A549 (cell line): ENCODE results near the gene PRR14. TPM values are rescaled to one million over a fixed set of nuclear protein-coding genes. Genes with fewer than 3 reads are reported as not detected.

Experiments
- ATAC-seq, 2 experiments: fragments of 200-7000 bp in 1 of 2; fragments of >200 bp in 1 of 2; cut with Nextera tagmentation in 1 of 2; cut with Tn5 transposase in 1 of 2; 3 replicates each; pipeline versions ENCODE4 v1.8.0 to v1.9.1; 2018 to 2020; ENCODE audit warnings: mild to moderate bottlenecking in 1 of 2, moderate library complexity in 1 of 2
- CTCF ChIA-PET: fragments of 300-600 bp; sonication (Branson Sonifier 250); formaldehyde crosslinking; extraction: SDS; loops from one replicate; lab custom pipeline; 2021; ENCODE audit warnings: antibody characterized with exemption, inconsistent platforms; lab: Yijun Ruan, JAX
- POLR2A ChIA-PET: fragments of 350-600 bp; formaldehyde crosslinking; extraction: SDS; loops from one replicate; lab custom pipeline; 2021; ENCODE audit warnings: antibody characterized with exemption, inconsistent platforms; lab: Yijun Ruan, JAX
- DNase-seq, 2 experiments: peaks; one replicate each; pipeline versions ENCODE4 v3.0.0 to v3.0.0-alpha.2; 2011 to 2016; ENCODE audit warnings: low read depth in 1 of 2, low spot score in 1 of 2
- FAIRE-seq: peaks from 2 replicates; lab custom pipeline; 2011; peaks lifted over from hg19 to GRCh38; lab: Jason Lieb, UNC
- H3K27ac ChIP-seq, 2 experiments: fragments of >200 bp; sonication (Bioruptor Twin); formaldehyde crosslinking; 3 replicates each; pipeline ENCODE4 v1.5.1; 2016 to 2017
- H3K4me1 ChIP-seq: fragments of >200 bp; sonication (Bioruptor Twin); formaldehyde crosslinking; 3 replicates; pipeline ENCODE4 v1.6.1; 2016
- H3K4me2 ChIP-seq: fragments of >200 bp; sonication (Bioruptor Twin); formaldehyde crosslinking; 3 replicates; pipeline ENCODE4 v1.6.1; 2016
- H3K4me3 ChIP-seq: fragments of >200 bp; sonication (Bioruptor Twin); formaldehyde crosslinking; 3 replicates; pipeline ENCODE4 v1.5.1; 2016
- H3K9me3 ChIP-seq: fragments of >200 bp; sonication (Bioruptor Twin); formaldehyde crosslinking; 3 replicates; pipeline ENCODE4 v1.6.1; 2016
- ATOH8 ChIP-seq: fragments of 250-450 bp; sonication (Bioruptor Pico); IDR thresholded peaks from 2 replicates; pipeline ENCODE4 v1.5.0; 2020; ENCODE audit warnings: low read depth, mild to moderate bottlenecking, moderate library complexity
- BHLHE40 ChIP-seq: IDR thresholded peaks from 2 replicates; pipeline ENCODE4 v1.6.1; 2012; ENCODE audit warnings: low read depth, low read length, inconsistent platforms
- CHD2 ChIP-seq: fragments of 150-350 bp; IDR thresholded peaks from 2 replicates; pipeline ENCODE4 v1.6.1; 2014; ENCODE audit warnings: low read length; ENCODE audit not compliant: partially characterized antibody
- CHD4 ChIP-seq: fragments of 200-600 bp; sonication (generic); IDR thresholded peaks from 2 replicates; pipeline ENCODE4 v1.6.1; 2016; ENCODE audit warnings: antibody characterized with exemption, mild to moderate bottlenecking, borderline replicate concordance
- CTCF ChIP-seq: fragments of >200 bp; sonication (Bioruptor Twin); formaldehyde crosslinking; IDR thresholded peaks from 3 replicates; pipeline ENCODE4 v1.5.1; 2016
- EHMT2 ChIP-seq: fragments of 200-600 bp; sonication (generic); IDR thresholded peaks from 2 replicates; pipeline ENCODE4 v1.6.1; 2016; ENCODE audit warnings: antibody characterized with exemption, low read depth, mild to moderate bottlenecking, moderate library complexity
- FOSB ChIP-seq: fragments of 250-450 bp; sonication (Bioruptor Pico); IDR thresholded peaks from 2 replicates; pipeline ENCODE4 v1.5.0; 2020; ENCODE audit warnings: mild to moderate bottlenecking, moderate library complexity
- FOSL2 ChIP-seq, 2 experiments: fragments of 450-650 bp in 1 of 2; fragments of >200 bp in 1 of 2; sonication (Bioruptor Twin) in 1 of 2; formaldehyde crosslinking; IDR thresholded peaks; 2 replicates each; pipeline versions ENCODE4 v1.5.0 to v1.6.1; 2016 to 2020; ENCODE audit warnings: mild to moderate bottlenecking in 1 of 2, moderate library complexity in 1 of 2
- FOXS1 ChIP-seq: fragments of 250-450 bp; sonication (Bioruptor Pico); IDR thresholded peaks from 2 replicates; pipeline ENCODE4 v1.5.0; 2020; ENCODE audit warnings: mild to moderate bottlenecking, moderate library complexity
- GATA3 ChIP-seq: IDR thresholded peaks from 2 replicates; pipeline ENCODE4 v1.6.1; 2012; ENCODE audit warnings: borderline replicate concordance
- HOXA7 ChIP-seq: fragments of 250-450 bp; sonication (Bioruptor Pico); IDR thresholded peaks from 2 replicates; pipeline ENCODE4 v1.5.0; 2020; ENCODE audit warnings: mild to moderate bottlenecking, moderate library complexity
- HOXB13 ChIP-seq: fragments of 250-450 bp; sonication (Bioruptor Pico); IDR thresholded peaks from 2 replicates; pipeline ENCODE4 v1.5.0; 2020; ENCODE audit warnings: low read depth, mild to moderate bottlenecking, moderate library complexity
- KDM1A ChIP-seq: fragments of 200-600 bp; sonication (generic); IDR thresholded peaks from 2 replicates; pipeline ENCODE4 v1.6.1; 2016; ENCODE audit warnings: low read depth, mild to moderate bottlenecking
- KDM5A ChIP-seq: fragments of 200-600 bp; sonication (generic); IDR thresholded peaks from 2 replicates; pipeline ENCODE4 v1.6.1; 2016; ENCODE audit warnings: antibody characterized with exemption, mild to moderate bottlenecking
- MAX ChIP-seq: IDR thresholded peaks from 2 replicates; pipeline ENCODE4 v1.6.1; 2012
- MAZ ChIP-seq: fragments of 150-350 bp; IDR thresholded peaks from 2 replicates; pipeline ENCODE4 v1.6.1; 2014; ENCODE audit warnings: antibody characterized with exemption, low read depth, low read length, borderline replicate concordance
- NFE2L2 ChIP-seq: fragments of 150-350 bp; conservative IDR thresholded peaks from 2 replicates; pipeline ENCODE4 v1.6.1; 2014; ENCODE audit warnings: low read length
- NPAS2 ChIP-seq: fragments of 250-450 bp; sonication (Bioruptor Pico); IDR thresholded peaks from 2 replicates; pipeline ENCODE4 v1.8.0; 2022; ENCODE audit warnings: mild to moderate bottlenecking, moderate library complexity, borderline replicate concordance
- NR3C1 ChIP-seq: fragments of >200 bp; sonication (Bioruptor Twin); formaldehyde crosslinking; IDR thresholded peaks from 3 replicates; pipeline ENCODE4 v1.6.1; 2017
- PBX3 ChIP-seq: IDR thresholded peaks from 2 replicates; pipeline ENCODE4 v1.6.1; 2012
- PHF8 ChIP-seq: fragments of 200-600 bp; sonication (generic); IDR thresholded peaks from 2 replicates; pipeline ENCODE4 v1.6.1; 2016; ENCODE audit warnings: low read depth, mild to moderate bottlenecking, antibody characterized with exemption, moderate library complexity, borderline replicate concordance
- POLR2AphosphoS2 ChIP-seq: conservative IDR thresholded peaks from 2 replicates; pipeline ENCODE4 v1.6.1; 2012; ENCODE audit warnings: low read length, improper control_type of control experiment, inconsistent platforms
- RAD21 ChIP-seq, 2 experiments: fragments of >200 bp in 1 of 2; sonication (Bioruptor Twin) in 1 of 2; formaldehyde crosslinking in 1 of 2; IDR thresholded peaks in 1 of 2; conservative IDR thresholded peaks in 1 of 2; 2 replicates in 1 of 2; 3 replicates in 1 of 2; pipeline ENCODE4 v1.6.1; 2012 to 2018; ENCODE audit warnings: inconsistent platforms in 1 of 2
- RARB ChIP-seq: fragments of 250-450 bp; sonication (Bioruptor Pico); IDR thresholded peaks from 2 replicates; pipeline ENCODE4 v1.8.0; 2021; ENCODE audit warnings: mild to moderate bottlenecking, moderate library complexity
- REST ChIP-seq: fragments of 200-600 bp; sonication (generic); IDR thresholded peaks from 2 replicates; pipeline ENCODE4 v1.6.1; 2016; ENCODE audit warnings: antibody characterized with exemption, mild to moderate bottlenecking, moderate library complexity
- SMC3 ChIP-seq: fragments of >200 bp; sonication (Bioruptor Twin); formaldehyde crosslinking; IDR thresholded peaks from 3 replicates; pipeline ENCODE4 v1.6.1; 2018; ENCODE audit warnings: inconsistent platforms
- SREBF2 ChIP-seq: fragments of 450-650 bp; IDR thresholded peaks from 2 replicates; pipeline ENCODE4 v1.6.1; 2014; ENCODE audit warnings: mild to moderate bottlenecking, moderate library complexity
- TFCP2L1 ChIP-seq: fragments of 250-450 bp; sonication (Bioruptor Pico); IDR thresholded peaks from 2 replicates; pipeline ENCODE4 v1.5.0; 2021; ENCODE audit warnings: mild to moderate bottlenecking
- ZFP36 ChIP-seq: fragments of 450-650 bp; IDR thresholded peaks from 2 replicates; pipeline ENCODE4 v1.6.1; 2014; ENCODE audit warnings: borderline replicate concordance; ENCODE audit not compliant: partially characterized antibody
- ZNF302 ChIP-seq: fragments of 250-450 bp; sonication (Bioruptor Pico); IDR thresholded peaks from 2 replicates; pipeline ENCODE4 v1.9.0; 2021; ENCODE audit warnings: inconsistent platforms, mild to moderate bottlenecking, moderate library complexity
- WGBS: methylation state at CpG from one replicate; pipeline ENCODE4 v1.1.6; 2017; ENCODE audit errors: missing lambda C conversion rate; 5-methylcytosine and 5-hydroxymethylcytosine counted together
- polyA plus RNA-seq, 4 experiments: library from polyadenylated mRNA; depleted of rRNA in 3 of 4; stranded (reverse); fragments of >200 nt; fragmentation: RNase III in 1 of 4; extraction: RNeasy Plus Mini Kit Qiagen cat#74134 plus additional on column Dnase treatment in 1 of 4; gene quantifications; 2 replicates in 3 of 4; 3 replicates in 1 of 4; pipeline ENCODE4 v1.2.3, GENCODE V29; 2011 to 2017

PRR14 gene
- polyA plus RNA-seq, 2 of the 4 experiments (the other 2 are of a cell fraction) = 6.3 to 18.2 TPM

- 0 out of 3 replicates have a peak, but pooled peaks cover 7% of the 10 kb centered on the region for H3K9me3 ChIP-seq
- POLR2A ChIA-PET = no interaction called here
- peaks cover 6% of the 10 kb centered on the region; the same call in 1 of the 3 replicates for H3K4me1 ChIP-seq
- CTCF ChIA-PET = interaction anchor here (1.2 to 4.6 kb wide), 6 partner anchors 7 to 175 kb away, joined by 3 to 25 read pairs (median 4); partner anchors contain the start of gene DCTPP1
- 94% methylated on average over 42 of the region's 49 CpGs for WGBS
- TF ChIP-seq SREBF2 (no peak), CHD4 (no peak), FOXS1 (CRISPR knock-in tag) (no peak), FOSL2 (IDR thresholded peaks at IDR 0.05) (no peak), FOSL2 (CRISPR knock-in tag; IDR thresholded peaks at IDR 0.05) (no peak), ZFP36 (no peak), RARB (no peak), BHLHE40 (no peak), FOSB (CRISPR knock-in tag) (no peak), HOXB13 (no peak), MAX (no peak), KDM5A (no peak), ATOH8 (CRISPR knock-in tag) (no peak), NFE2L2 (no peak), SMC3 (no peak), KDM1A (no peak), HOXA7 (CRISPR knock-in tag) (no peak), ZNF302 (CRISPR knock-in tag) (no peak)
- H3K4me2 ChIP-seq = no peak overlapping the region
- DNase-seq = no peak
- no peak overlapping the region for H3K27ac ChIP-seq
- no peak overlapping the region for H3K4me3 ChIP-seq
- ATAC-seq = no peak
- no peak for FAIRE-seq
Observed at GRCh38 chr16:30604316-30604947, 46.3 kb upstream of the PRR14 start.

- 91% methylated on average over 15 of the region's 15 CpGs for WGBS
- Histone ChIP-seq H3K27ac (no peak overlapping the region), H3K4me2 (no peak overlapping the region), H3K9me3 (0 out of 3 replicates have a peak, but pooled peaks cover 7% of the 10 kb centered on the region), H3K4me3 (no peak overlapping the region), H3K4me1 (peaks cover 6% of the 10 kb centered on the region; the same call in 1 of the 3 replicates)
- FAIRE-seq (no peak), DNase-seq (no peak), ATAC-seq (no peak)
- CTCF ChIA-PET = interaction anchor here (1.9 to 2.4 kb wide), 2 partner anchors 10 to 155 kb away, joined by 8 to 17 read pairs; no protein-coding TSS in a partner anchor
- POLR2A ChIA-PET = no interaction called here
- no peak for TF ChIP-seq NR3C1
- TF ChIP-seq POLR2AphosphoS2 = no peak
- TF ChIP-seq PHF8 = no peak
- TF ChIP-seq MAX = no peak
- TF ChIP-seq REST = no peak
- no peak for TF ChIP-seq MAZ
- no peak for TF ChIP-seq NPAS2 (CRISPR knock-in tag)
- no peak for TF ChIP-seq CTCF
- no peak for TF ChIP-seq GATA3
- no peak for TF ChIP-seq EHMT2
- no peak for TF ChIP-seq TFCP2L1 (CRISPR knock-in tag)
- no peak for TF ChIP-seq HOXA7 (CRISPR knock-in tag)
- TF ChIP-seq FOXS1 (CRISPR knock-in tag) = no peak
- TF ChIP-seq CHD2 = no peak
- no peak for TF ChIP-seq PBX3
- no peak for TF ChIP-seq RAD21 (conservative IDR thresholded peaks at IDR 0.05 in 1 of 2, IDR thresholded peaks at IDR 0.05 in 1 of 2)
Observed at GRCh38 chr16:30605158-30605557, 45.6 kb upstream of the PRR14 start.
